LNCAP (cell line): Measurements from ENCODE around the gene SFMBT1.

Experiments used
- TF ChIP-seq, protein P1 (sequence below): fragments of 450-650 bp; IDR thresholded peaks from 2 replicates; pipeline ENCODE4 v1.5.1; 2017; ENCODE audit warnings: mild to moderate bottlenecking

Gene SFMBT1

DNA sequence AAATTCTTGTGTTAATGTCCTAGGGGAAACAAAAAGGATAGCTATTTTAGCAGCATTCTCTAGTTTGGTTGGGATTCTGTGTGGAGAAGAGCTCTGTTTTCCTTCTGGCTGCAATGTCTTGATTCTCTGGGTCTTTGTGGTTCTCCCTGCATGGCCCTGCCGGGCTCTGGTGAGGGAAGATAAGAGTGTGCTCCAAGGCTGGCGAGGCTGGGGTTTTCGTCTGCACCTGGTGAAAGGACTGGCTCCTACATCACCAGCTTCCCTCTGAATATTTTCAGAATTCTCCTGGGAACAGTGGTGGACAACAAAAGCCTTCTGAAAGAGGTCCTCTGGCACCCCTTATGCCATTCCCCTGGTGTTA is 38.1 kb upstream of the SFMBT1 start:
- TF ChIP-seq, protein P1, sequence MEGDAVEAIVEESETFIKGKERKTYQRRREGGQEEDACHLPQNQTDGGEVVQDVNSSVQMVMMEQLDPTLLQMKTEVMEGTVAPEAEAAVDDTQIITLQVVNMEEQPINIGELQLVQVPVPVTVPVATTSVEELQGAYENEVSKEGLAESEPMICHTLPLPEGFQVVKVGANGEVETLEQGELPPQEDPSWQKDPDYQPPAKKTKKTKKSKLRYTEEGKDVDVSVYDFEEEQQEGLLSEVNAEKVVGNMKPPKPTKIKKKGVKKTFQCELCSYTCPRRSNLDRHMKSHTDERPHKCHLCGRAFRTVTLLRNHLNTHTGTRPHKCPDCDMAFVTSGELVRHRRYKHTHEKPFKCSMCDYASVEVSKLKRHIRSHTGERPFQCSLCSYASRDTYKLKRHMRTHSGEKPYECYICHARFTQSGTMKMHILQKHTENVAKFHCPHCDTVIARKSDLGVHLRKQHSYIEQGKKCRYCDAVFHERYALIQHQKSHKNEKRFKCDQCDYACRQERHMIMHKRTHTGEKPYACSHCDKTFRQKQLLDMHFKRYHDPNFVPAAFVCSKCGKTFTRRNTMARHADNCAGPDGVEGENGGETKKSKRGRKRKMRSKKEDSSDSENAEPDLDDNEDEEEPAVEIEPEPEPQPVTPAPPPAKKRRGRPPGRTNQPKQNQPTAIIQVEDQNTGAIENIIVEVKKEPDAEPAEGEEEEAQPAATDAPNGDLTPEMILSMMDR, result no peak

DNA sequence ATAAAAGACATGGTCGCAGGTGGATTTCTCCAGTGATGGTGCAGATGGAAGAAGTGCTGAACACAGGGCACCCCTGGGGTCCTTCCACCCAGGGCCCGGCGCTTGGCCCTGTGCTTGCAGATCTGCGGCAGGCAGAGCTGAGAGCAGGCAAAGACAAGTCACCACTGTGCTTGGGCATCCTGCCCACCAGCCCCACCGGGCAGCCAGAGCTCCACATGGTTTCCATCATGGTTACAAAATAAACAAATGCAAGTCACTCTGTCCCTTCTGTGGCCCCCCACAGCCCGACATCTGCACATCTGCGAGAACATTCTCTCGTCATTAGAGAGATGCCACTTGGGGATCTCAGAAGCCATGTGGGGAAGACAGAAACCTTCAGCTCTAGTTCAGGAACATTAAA is 37.6 kb upstream of the SFMBT1 start:
- TF ChIP-seq, protein P1, result no peak

DNA sequence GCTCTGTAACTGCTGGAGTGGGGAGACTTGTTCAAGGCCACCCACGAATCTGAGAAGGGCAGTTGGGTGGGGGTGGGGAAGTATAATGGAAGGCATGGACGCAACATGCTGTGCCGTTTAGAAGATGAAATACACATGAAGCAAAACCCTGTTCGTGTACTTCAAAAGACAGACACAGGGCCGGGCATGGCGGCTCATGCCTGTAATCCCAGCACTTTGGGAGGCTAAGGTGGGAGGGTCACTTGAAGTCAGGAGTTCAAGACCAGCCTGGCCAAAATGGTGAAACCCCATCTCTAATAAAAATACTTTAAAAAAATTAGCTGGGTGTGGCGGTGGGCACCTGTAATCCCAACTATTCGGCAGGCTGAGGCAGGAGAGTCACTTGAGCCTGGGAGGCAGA is 36.9 kb upstream of the SFMBT1 start:
- TF ChIP-seq, protein P1, result no peak

DNA sequence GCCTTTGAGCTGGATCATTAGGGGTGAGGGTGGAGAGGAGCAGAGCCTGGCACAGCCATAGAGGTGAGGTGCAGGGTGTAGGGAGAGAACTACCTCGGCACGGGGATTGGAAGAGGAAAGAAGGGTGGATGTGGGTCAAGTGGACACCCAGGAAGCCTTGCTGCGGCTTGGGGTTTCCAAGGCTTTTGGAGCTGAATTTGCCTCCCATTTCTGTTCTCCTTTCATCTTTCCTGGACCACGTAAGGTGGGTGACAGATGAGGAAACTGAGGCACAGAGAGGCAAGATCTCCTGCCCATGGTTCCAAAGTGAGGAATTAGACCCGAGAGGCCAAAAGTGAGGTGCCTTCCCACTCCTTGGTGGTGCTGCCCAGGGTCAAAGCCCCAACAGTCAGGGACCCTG is 35.4 kb upstream of the SFMBT1 start:
- TF ChIP-seq, protein P1, result no peak

DNA sequence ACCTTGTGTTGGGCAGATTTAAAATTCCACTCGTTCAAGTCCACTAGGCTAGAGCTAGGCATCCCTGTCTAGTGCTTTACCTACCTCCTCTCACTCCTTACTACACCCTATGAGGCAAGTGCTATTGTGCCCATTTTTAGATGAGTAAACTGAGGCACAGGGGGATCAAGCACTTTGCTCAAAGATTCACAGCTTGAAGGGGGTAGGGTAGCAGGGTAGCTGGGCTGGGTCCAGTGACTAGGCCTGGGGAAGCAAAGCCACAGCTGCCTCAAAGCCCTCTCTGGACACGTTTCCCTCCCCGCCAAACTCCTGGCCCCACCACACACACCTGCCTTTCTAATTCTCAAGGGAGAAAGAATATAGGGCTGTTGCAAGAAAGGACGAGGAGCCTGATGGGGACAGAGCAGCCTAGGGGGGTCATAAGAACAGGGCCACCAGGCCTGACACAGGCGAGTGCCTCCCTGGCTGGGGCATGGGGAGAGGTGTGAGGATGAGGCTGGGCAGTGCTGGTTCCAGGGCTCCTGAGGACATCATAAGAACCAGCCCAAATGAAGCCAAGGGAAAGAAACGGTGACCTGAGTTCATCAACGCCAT is 34.8 kb upstream of the SFMBT1 start:
- TF ChIP-seq, protein P1, result no peak

DNA sequence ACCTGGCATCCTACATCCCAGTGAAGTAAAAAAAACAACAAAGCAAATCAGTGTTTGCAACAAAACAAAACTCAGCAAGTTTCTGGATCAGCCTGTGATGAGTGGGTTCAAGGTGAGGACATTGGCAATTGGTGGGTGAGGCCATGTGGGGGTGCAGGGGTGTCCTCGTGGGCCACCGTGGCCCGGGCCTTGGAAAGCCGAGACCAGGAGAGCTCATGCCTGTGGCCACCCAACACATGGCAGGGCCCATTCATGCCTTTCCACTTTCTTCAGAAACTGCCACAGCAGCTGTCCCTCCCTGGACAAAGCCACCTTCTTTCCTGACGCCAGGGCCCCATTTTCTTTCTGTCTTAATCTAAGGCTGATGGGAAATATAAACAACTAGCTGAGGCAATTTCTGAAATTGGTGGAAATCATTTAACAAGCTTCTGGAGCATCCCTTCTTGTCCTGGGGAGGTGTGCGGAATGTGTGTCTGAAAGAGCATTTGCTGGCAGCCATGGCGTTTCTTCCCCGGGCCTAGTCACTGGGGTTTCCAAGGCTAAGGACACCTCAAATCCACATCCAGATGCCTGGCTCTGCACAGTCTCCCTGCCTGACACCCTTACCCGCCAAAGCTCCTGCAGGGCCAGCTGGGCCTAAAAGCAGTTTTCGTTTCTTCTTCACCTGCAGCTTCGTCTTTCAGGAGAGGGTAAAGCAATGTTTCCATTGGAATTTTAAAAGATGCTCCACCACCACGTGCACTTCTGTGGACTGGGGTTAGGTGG is 34.1 kb upstream of the SFMBT1 start:
- TF ChIP-seq, protein P1, result no peak

DNA sequence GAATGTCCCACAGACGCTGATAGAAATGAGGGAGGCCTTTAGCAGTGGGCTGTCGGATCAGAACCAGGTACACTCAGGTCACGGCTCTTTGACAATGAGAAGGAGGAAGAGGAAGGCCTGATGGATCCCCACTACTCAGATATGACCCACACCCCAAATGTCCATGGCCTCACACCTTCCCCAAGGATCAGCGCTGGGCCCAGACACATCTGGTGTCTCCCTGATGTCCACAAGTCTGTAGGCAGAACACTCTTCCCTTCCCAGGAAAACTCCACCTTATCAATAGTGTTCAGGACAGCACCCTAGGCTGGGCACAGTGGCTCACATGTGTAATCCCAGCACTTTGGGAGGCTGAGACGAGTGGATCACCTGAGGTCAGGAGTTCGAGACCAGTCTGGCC is 33.3 kb upstream of the SFMBT1 start:
- TF ChIP-seq, protein P1, result no peak
